HG03139 (cell line): Measurements from ENCODE around the gene GTF2H4.

Experiments used
- ATAC-seq: cut with Tn5 transposase; IDR thresholded peaks from one replicate; pipeline ENCODE4 v1.9.1; 2021; ENCODE audit not compliant: unreplicated experiment

The GTF2H4 gene

GRCh38 chr6:30951907-30952469 lies 44.0 kb downstream of the GTF2H4 start:
- no peak for ATAC-seq

DNA sequence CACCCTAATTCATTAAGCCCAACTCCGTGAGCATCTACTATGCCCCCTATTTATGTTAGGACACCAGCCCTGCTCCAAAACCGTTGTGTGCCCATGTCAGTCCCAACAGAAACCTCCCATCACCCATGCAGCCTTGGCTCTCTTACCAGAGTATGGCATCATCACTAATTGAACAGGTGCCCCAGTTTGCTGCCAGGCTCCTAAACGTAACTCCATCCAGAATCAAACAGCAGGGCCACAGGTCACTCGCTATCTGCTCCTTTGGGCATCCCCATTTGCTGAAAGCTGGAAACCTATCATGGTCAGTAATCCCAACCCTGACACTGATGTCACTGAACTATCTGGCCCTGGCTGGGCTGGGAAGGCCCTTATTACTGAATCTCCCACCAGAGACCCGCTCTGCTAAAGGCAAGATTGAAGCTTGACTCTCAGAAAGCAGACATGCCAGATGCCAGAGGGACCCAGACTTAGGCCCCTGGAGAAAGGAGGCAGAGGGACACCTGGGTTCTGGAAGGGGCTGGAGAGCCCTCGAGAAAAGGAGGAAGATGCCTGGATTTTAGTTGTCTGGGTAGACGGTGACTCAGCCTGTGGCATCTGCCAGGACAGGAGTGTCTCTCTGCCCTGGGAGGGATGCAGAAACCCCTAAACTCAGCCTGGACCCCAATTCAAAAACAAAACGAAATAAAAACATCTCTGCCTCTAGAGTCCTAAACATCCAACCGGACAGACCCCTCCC lies 46.8 kb downstream of the GTF2H4 start:
- ATAC-seq, result no peak

GRCh38 chr6:30955367-30956042 lies 47.5 kb downstream of the GTF2H4 start:
- no peak for ATAC-seq

DNA sequence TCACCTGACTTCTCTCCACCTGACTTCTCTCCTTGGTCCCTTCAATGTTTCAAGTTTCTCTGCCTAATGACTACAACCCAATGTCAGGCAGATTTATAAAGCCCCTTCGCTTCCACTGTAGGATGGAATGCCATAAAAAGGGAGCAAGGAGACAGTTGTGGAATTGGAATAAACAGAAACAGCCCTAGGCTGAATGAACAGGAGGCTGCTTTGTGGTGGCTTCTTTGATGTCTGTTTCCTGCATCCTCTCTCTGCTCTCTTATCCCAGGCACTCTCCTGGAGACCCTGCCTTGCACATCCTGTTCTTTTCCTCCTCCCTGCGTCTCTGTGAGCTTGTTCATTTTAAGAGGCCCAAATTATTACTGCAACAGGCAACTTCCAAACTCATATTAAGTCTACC lies 49.7 kb downstream of the GTF2H4 start:
- no peak for ATAC-seq

- no peak for ATAC-seq
Observed at GRCh38 chr6:30960907-30961673, 53.1 kb downstream of the GTF2H4 start.

DNA sequence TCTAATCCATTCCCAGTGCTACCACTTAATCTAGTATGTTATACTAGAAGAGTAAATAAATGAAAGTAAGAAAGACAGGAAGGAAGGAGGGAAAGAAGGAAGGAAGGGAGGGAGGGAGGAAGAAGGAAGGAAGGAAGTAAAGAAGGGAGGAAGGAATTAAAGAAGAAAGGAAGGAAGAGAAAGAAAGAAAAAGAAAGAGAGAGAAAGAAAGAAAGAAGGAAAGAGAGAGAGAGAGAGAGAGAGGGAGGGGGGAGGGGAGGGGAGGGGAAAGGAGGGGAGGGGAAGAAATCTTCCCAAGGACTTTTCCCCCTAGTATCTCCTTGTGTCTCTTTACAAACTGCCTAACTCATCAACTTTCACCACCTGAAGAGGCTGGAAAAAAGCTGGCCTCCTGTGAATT lies 54.7 kb downstream of the GTF2H4 start:
- no peak for ATAC-seq

DNA sequence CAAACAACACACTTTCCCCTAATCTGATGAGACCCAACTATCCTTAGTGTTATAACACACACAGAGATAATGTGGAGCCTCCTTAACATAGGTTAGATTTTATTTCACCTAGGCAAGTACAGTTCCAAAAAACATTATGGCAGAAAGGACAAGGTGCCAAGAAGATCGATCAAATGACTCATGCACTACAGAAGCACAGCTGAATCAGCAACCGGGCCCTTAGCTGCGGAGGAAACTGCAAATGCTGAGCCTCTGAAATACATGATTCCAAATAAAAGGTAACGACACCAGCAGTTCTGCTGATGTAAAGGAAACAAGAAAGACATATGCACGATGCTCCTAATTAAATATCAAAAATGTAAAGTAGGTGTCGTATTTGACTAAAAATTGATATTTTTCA lies 55.6 kb downstream of the GTF2H4 start:
- ATAC-seq, result no peak
